Naive thymus-derived CD8-positive, alpha-beta T cell (primary cell): Measurements from ENCODE around the gene ISX. TPM values are rescaled to one million over a fixed set of nuclear protein-coding genes. Genes with fewer than 3 reads are reported as not detected.

Experiments used
- ATAC-seq, 2 donors: fragments of 150-1000 bp; cut with Tn5 transposase in 1 of 2; sonication (Bioruptor Pico), chemical (Tn5 transposase) in 1 of 2; 1 replicate in 1 of 2; 2 replicates in 1 of 2; pipeline ENCODE4 v1.10.0; 2021; ENCODE audit warnings: mild to moderate bottlenecking in 2 of 2, moderate library complexity in 2 of 2
- POLR2A ChIA-PET: fragments of 350-600 bp; sonication (Branson Sonifier 250); formaldehyde crosslinking; loops from one replicate; lab custom pipeline; 2021; ENCODE audit warnings: antibody characterized with exemption; lab: Charles Lee
- DNase-seq, 10 donors: peaks; one replicate each; pipeline versions ENCODE4 v3.0.0 to v3.0.0-alpha.2; 2020 to 2022
- H3K27ac Mint-ChIP-seq, 10 donors: one replicate each; pipeline ENCODE4 v1.8.0; 2020 to 2022; ENCODE audit warnings: mild to moderate bottlenecking in 10 of 10, mixed read lengths in 10 of 10, moderate library complexity in 4 of 10, inconsistent platforms in 1 of 10
- H3K27me3 Mint-ChIP-seq, 5 donors: one replicate each; pipeline ENCODE4 v1.8.0; 2021 to 2022; ENCODE audit warnings: mixed read lengths in 5 of 5
- H3K36me3 Mint-ChIP-seq, 3 donors: one replicate each; pipeline ENCODE4 v1.8.0; 2020 to 2022; ENCODE audit warnings: mixed read lengths in 3 of 3, mild to moderate bottlenecking in 2 of 3, inconsistent platforms in 1 of 3
- H3K4me1 Mint-ChIP-seq, 4 donors: one replicate each; pipeline ENCODE4 v1.8.0; 2021 to 2022; ENCODE audit warnings: mixed read lengths in 4 of 4
- H3K4me3 Mint-ChIP-seq, 10 donors: one replicate each; pipeline ENCODE4 v1.8.0; 2020 to 2022; ENCODE audit warnings: mild to moderate bottlenecking in 10 of 10, mixed read lengths in 10 of 10, moderate library complexity in 6 of 10, inconsistent platforms in 1 of 10
- H3K9me3 Mint-ChIP-seq, 9 donors: one replicate each; pipeline ENCODE4 v1.8.0; 2020 to 2022; ENCODE audit warnings: mixed read lengths in 9 of 9, mild to moderate bottlenecking in 3 of 9, inconsistent platforms in 1 of 9, moderate library complexity in 1 of 9
- polyA plus RNA-seq, 3 donors: library from polyadenylated mRNA; unstranded; fragments of 300-500 nt; fragmentation: Illumina TruSeq; gene quantifications; one replicate each; pipeline ENCODE4 v1.2.3, GENCODE V29; 2021
- total RNA-seq, 8 experiments: library from RNA in 2 of 8; stranded (reverse) in 2 of 8; gene quantifications; one replicate each; pipeline ENCODE4 v1.2.3 and lab custom pipeline; 2021 to 2026

ISX gene
- total and polyA plus RNA-seq, 5 experiments from 2014 or later, result not detected

DNA sequence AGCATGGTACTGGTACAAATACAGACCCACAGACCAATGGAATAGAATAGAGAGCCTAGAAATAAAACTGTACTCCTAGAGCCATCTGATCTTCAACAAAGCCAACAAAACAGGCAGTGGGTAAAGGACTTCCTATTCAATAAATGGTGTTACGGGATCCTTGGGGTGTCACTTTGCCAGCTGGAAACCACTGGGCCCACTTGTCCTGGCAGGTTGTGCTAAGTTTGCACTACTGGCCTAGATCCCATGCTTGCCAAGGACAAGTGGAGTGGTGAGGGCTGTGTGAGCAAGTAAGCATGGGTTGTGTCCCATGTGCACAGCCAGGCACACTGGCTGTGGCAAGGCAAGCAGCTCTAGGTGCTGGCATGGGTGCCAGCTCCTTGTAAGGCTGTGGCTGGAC, 8.8 kb upstream of the ISX start:
- peaks cover 3 to 18% (median 7%) of the 10 kb centered on the region in 5 donors for H3K27me3 Mint-ChIP-seq
- H3K36me3 Mint-ChIP-seq, result no peaks in the 10 kb centered on the region
- no peak for DNase-seq
- ATAC-seq, result no peak
- no peak overlapping the region for H3K27ac Mint-ChIP-seq
- no peaks in the 10 kb centered on the region for H3K4me1 Mint-ChIP-seq
- H3K4me3 Mint-ChIP-seq, result no peak overlapping the region
- H3K9me3 Mint-ChIP-seq, result peaks cover 0 to 6% (median 0%) of the 10 kb centered on the region in 9 donors
- POLR2A ChIA-PET, result no interaction called here

GRCh38 chr22:35059632-35060031, 6.3 kb upstream of the ISX start:
- H3K4me1 Mint-ChIP-seq, result no peaks in the 10 kb centered on the region
- no peaks in the 10 kb centered on the region for H3K36me3 Mint-ChIP-seq
- no peak overlapping the region for H3K27ac Mint-ChIP-seq
- peaks cover 3 to 8% (median 6%) of the 10 kb centered on the region in 5 donors for H3K27me3 Mint-ChIP-seq
- H3K9me3 Mint-ChIP-seq, result peaks cover 0 to 6% (median 0%) of the 10 kb centered on the region in 9 donors
- POLR2A ChIA-PET, result no interaction called here
- no peak for DNase-seq
- no peak for ATAC-seq
- H3K4me3 Mint-ChIP-seq, result no peak overlapping the region

- no peaks in the 10 kb centered on the region for H3K4me1 Mint-ChIP-seq
- peaks cover 0 to 2% (median 0%) of the 10 kb centered on the region in 9 donors for H3K9me3 Mint-ChIP-seq
- peaks cover 0 to 10% (median 2%) of the 10 kb centered on the region in 5 donors for H3K27me3 Mint-ChIP-seq
- no peak overlapping the region for H3K4me3 Mint-ChIP-seq
- POLR2A ChIA-PET, result no interaction called here
- H3K27ac Mint-ChIP-seq, result no peak overlapping the region
- DNase-seq (no peak), ATAC-seq (no peak)
- H3K36me3 Mint-ChIP-seq, result no peaks in the 10 kb centered on the region
Observed at GRCh38 chr22:35064664-35065063, 1.3 kb upstream of the ISX start.

DNA sequence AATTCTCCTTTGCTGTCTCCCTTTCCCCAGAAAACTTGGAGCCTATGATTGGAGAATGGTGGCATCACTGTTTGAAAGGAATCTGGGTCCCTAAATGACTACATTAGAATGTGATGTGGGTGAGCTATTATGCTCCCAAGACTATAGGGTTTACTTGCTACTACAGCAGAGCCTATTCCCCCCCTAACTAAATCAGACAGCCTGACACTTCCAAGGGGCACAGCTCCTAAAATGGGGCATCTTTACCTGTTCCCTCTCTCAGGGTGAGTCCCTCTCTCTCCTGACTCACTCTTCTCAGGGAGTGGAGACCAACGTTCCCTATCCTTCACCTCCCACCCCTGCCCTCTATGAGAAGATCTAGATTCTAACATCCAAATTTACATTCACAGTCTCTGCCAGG, 775 bp upstream of the ISX start:
- Mint-ChIP-seq H3K4me3 (no peak overlapping the region), H3K27ac (no peak overlapping the region), H3K4me1 (no peaks in the 10 kb centered on the region), H3K27me3 (peaks cover 0 to 10% (median 2%) of the 10 kb centered on the region in 5 donors), H3K9me3 (peaks cover 0 to 2% (median 0%) of the 10 kb centered on the region in 9 donors), H3K36me3 (no peaks in the 10 kb centered on the region)
- ATAC-seq (no peak), DNase-seq (no peak)
- POLR2A ChIA-PET, result no interaction called here

DNA sequence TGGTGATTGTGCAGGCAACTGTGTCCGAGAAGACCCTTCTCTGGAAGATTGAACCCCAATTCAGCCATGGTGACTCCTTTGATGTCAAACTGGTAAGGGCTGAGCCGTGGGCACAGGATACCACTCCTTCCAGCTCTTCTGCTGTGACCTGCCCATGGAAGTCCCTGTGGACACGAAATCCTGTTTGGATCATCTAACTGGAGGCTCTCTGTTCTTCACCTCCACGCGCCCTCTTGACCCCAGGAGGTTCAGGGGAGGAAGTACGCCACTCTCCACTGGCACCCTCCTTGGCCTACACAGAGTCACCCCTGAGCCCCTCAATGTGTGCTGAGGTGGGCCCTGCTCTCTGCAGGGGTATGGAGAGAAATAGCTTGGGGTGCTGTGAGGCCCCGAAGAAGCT, 810 bp downstream of the ISX start:
- H3K27ac Mint-ChIP-seq, result no peak overlapping the region
- H3K4me1 Mint-ChIP-seq, result no peaks in the 10 kb centered on the region
- peaks cover 0 to 2% (median 0%) of the 10 kb centered on the region in 9 donors for H3K9me3 Mint-ChIP-seq
- no peak for ATAC-seq
- no peak for DNase-seq
- H3K27me3 Mint-ChIP-seq, result peaks cover 2 to 13% (median 3%) of the 10 kb centered on the region in 5 donors
- POLR2A ChIA-PET, result no interaction called here
- no peaks in the 10 kb centered on the region for H3K36me3 Mint-ChIP-seq
- H3K4me3 Mint-ChIP-seq, result no peak overlapping the region

- Mint-ChIP-seq H3K4me1 (no peaks in the 10 kb centered on the region), H3K9me3 (peaks cover 0 to 2% (median 0%) of the 10 kb centered on the region in 9 donors), H3K27ac (no peak overlapping the region), H3K4me3 (no peak overlapping the region), H3K27me3 (peaks cover 2 to 13% (median 3%) of the 10 kb centered on the region in 5 donors), H3K36me3 (no peaks in the 10 kb centered on the region)
- no peak for DNase-seq
- POLR2A ChIA-PET, result no interaction called here
- no peak for ATAC-seq
Observed at GRCh38 chr22:35069541-35069940, 3.6 kb downstream of the ISX start.

DNA sequence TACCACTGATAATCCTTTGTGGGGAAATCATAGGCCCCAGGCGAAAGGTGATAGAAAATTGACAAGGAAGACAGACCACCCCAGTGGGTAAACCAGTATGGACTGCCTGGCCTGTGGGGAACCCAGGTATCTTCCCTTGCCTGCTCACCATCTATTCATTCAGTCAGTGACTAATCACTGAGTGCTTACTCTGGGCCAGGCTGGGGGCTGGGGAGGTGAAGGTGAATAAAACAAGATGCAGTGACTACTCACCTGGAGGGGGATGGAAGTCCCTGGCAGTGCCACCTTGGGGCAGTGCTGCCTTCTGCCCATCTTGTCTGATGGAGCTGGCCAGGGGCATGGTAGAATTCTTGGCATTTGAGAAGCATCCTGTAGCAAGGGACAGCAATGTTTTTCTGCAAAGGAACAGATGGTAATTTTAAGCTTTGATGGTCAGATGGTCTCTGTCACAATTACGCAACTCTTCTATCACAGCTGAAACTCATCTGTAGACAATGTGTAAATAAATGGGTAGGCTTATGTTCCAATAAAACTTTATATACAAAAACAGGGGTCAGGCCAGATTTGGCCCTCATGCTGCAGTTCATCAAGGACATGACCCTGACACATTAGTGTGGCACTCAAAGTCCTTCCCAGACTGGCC, 4.6 kb downstream of the ISX start:
- POLR2A ChIA-PET, result no interaction called here
- H3K36me3 Mint-ChIP-seq, result no peaks in the 10 kb centered on the region
- H3K9me3 Mint-ChIP-seq, result peaks cover 0 to 3% (median 0%) of the 10 kb centered on the region in 9 donors
- H3K4me1 Mint-ChIP-seq, result no peaks in the 10 kb centered on the region
- no peak overlapping the region for H3K4me3 Mint-ChIP-seq
- H3K27me3 Mint-ChIP-seq, result peaks cover 2 to 13% (median 3%) of the 10 kb centered on the region in 5 donors
- no peak for DNase-seq
- ATAC-seq, result no peak
- no peak overlapping the region for H3K27ac Mint-ChIP-seq

DNA sequence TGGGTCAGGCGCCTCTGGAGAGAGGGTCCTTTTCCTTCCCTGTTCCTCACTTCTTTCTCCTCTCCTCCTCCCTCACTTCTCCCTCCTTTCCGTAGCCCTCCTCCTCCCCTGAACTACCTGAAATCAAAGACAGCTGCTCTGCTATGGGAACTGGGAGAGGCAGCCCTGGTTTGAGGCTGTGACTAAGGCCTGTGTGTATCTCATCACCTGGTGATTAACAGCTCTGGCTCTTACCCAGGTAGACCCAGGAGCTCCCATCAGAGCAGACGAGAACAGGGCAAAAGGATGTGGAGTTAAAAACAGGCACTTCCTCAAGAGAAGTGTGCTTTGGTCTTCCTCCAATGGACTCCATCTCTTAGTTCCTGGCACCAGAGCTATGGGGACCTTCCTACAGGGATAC, 5.8 kb downstream of the ISX start:
- Mint-ChIP-seq H3K9me3 (peaks cover 0 to 3% (median 0%) of the 10 kb centered on the region in 9 donors), H3K36me3 (no peaks in the 10 kb centered on the region), H3K4me3 (no peak overlapping the region), H3K4me1 (no peaks in the 10 kb centered on the region), H3K27me3 (peaks cover 2 to 10% (median 3%) of the 10 kb centered on the region in 5 donors), H3K27ac (no peak overlapping the region)
- no peak for ATAC-seq
- DNase-seq, result no peak
- POLR2A ChIA-PET, result no interaction called here

DNA sequence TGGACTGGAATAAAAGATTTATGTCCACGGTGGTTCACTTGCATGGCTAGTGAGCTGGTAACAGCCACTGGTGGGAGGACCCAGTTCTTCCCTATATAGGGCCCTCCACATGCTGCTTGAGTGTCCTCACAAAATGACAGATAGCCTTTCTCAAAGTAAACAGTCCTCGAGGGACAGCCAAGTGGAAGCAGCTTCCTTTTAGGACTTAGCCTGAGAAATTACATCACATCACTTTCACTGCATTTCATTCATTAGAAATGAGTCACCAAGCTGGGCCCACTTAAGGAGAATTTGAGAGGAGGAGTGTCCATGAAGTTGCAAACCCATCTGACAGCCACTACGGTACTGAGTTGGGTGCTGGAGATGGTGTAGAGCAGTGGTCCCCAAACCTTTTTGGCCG, 7.0 kb downstream of the ISX start:
- H3K27me3 Mint-ChIP-seq, result peaks cover 6 to 14% (median 8%) of the 10 kb centered on the region in 5 donors
- H3K4me1 Mint-ChIP-seq, result no peaks in the 10 kb centered on the region
- no peak overlapping the region for H3K4me3 Mint-ChIP-seq
- POLR2A ChIA-PET, result no interaction called here
- no peak for DNase-seq
- no peak for ATAC-seq
- peaks cover 0 to 3% (median 0%) of the 10 kb centered on the region in 9 donors for H3K9me3 Mint-ChIP-seq
- H3K27ac Mint-ChIP-seq, result no peak overlapping the region
- no peaks in the 10 kb centered on the region for H3K36me3 Mint-ChIP-seq

- peak overlapping the region in 1 of 10 donors; percentile 1 for H3K27ac Mint-ChIP-seq
- peaks cover 0 to 3% (median 0%) of the 10 kb centered on the region in 9 donors for H3K9me3 Mint-ChIP-seq
- no peak overlapping the region for H3K4me3 Mint-ChIP-seq
- H3K27me3 Mint-ChIP-seq, result peaks cover 7 to 16% (median 9%) of the 10 kb centered on the region in 5 donors
- POLR2A ChIA-PET, result no interaction called here
- no peak for DNase-seq
- H3K4me1 Mint-ChIP-seq, result no peaks in the 10 kb centered on the region
- ATAC-seq, result no peak
- no peaks in the 10 kb centered on the region for H3K36me3 Mint-ChIP-seq
Observed at GRCh38 chr22:35074583-35074982, 8.6 kb downstream of the ISX start.

DNA sequence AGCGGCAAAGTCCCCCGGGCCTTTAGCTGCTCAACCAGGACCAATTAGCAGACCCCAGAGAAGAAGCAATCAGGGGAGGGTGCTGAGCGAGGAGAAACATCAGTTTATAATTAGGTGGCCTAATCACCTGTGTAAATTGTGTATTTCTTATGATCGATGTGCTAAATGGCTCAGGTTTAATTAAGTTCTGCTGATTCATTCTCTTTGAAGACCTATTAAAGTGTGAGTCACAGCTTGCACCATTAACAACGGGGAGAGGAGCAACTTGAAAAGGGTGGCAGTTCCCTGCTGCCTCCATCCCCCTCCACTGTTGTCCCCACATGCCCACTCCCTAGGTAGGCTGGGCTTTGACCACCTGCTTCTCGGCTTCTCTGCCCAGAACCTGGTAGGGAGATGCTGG, 10.7 kb downstream of the ISX start:
- POLR2A ChIA-PET, result no interaction called here
- Mint-ChIP-seq H3K27ac (no peak overlapping the region), H3K4me3 (no peak overlapping the region), H3K9me3 (peaks cover 0 to 3% (median 0%) of the 10 kb centered on the region in 9 donors), H3K27me3 (peaks cover 5 to 16% (median 8%) of the 10 kb centered on the region in 5 donors), H3K4me1 (no peaks in the 10 kb centered on the region), H3K36me3 (no peaks in the 10 kb centered on the region)
- ATAC-seq, result no peak
- DNase-seq, result no peak

GRCh38 chr22:35085621-35086020, 19.7 kb downstream of the ISX start:
- Mint-ChIP-seq H3K36me3 (peaks cover 0 to 6% (median 0%) of the 10 kb centered on the region in 3 donors), H3K9me3 (peaks cover 0 to 20% (median 5%) of the 10 kb centered on the region in 9 donors), H3K4me3 (no peak overlapping the region), H3K27me3 (peaks cover 9 to 46% (median 16%) of the 10 kb centered on the region in 5 donors), H3K4me1 (peaks cover 0 to 2% (median 0%) of the 10 kb centered on the region in 4 donors), H3K27ac (peak overlapping the region in 1 of 10 donors; percentile 52)
- DNase-seq, result no peak
- ATAC-seq, result no peak
- POLR2A ChIA-PET, result no interaction called here

DNA sequence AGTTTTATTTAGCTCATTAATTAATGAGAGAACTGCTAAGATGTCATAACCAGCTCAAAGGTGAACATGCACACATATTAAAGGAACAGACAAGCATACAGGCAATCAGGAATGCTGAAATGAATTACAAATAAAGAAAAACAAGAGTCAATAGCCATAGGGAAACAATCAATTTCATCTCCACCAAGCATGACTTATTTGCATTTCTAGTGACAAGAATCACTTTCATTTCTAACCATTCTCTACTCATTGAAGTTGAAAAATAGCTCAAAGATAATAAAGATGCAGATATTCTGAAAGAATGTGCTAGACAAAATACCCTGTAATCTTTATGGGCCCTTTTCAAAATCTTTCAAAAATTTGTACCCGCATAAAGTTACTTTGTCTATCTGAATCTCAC, 23.2 kb downstream of the ISX start:
- ATAC-seq (no peak), DNase-seq (no peak)
- POLR2A ChIA-PET, result no interaction called here
- H3K27ac Mint-ChIP-seq, result peak overlapping the region in 1 of 10 donors; percentile 61
- peaks cover 12 to 41% (median 21%) of the 10 kb centered on the region in 5 donors for H3K27me3 Mint-ChIP-seq
- H3K9me3 Mint-ChIP-seq, result peaks cover 0 to 10% (median 2%) of the 10 kb centered on the region in 9 donors
- H3K4me1 Mint-ChIP-seq, result peaks cover 0 to 2% (median 0%) of the 10 kb centered on the region in 4 donors
- no peaks in the 10 kb centered on the region for H3K36me3 Mint-ChIP-seq
- no peak overlapping the region for H3K4me3 Mint-ChIP-seq
